Measurements from ENCODE around the gene PDXP.

DNA sequence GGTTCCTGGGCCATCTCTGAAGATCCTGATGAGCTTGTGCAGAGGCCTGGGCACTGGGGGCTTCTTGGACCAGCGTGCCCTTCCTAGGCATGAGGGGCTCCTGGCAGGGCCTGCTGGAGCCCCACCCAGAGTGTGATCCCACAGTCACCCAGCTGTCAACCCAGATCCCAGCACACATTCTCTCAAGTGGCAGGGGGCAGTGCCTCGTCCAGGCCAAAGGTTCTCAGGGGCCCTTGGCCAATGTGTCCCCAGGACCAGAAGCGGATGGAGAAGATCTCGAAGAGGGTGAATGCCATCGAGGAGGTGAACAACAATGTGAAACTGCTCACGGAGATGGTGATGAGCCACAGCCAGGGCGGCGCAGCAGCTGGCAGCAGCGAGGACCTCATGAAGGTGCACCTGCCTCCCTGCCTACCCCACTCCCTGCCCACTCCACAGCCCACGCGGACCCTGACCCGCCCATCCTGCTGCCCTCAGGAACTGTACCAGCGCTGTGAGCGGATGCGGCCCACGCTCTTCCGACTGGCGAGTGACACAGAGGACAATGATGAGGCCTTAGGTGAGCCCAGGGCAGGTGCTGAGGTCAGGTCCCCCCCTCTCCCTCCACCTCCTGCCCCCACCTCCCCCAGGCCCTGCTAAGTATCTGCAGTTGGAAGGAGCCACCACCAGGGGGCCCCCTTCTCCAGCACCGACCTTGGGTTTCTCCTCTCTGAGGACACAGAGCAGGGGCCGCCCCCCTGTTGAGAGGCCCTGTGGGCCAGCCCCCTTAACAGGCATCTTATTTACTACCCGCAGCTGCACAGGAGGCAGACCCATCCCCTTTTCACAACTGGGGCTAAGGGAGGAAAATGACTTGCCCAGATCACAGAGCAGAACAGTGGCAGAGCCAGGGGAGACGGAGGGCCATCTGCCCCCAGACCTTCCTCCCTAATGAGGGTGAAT lies 35.2 kb upstream of the PDXP start:
- TF ChIP-seq, protein P1, sequence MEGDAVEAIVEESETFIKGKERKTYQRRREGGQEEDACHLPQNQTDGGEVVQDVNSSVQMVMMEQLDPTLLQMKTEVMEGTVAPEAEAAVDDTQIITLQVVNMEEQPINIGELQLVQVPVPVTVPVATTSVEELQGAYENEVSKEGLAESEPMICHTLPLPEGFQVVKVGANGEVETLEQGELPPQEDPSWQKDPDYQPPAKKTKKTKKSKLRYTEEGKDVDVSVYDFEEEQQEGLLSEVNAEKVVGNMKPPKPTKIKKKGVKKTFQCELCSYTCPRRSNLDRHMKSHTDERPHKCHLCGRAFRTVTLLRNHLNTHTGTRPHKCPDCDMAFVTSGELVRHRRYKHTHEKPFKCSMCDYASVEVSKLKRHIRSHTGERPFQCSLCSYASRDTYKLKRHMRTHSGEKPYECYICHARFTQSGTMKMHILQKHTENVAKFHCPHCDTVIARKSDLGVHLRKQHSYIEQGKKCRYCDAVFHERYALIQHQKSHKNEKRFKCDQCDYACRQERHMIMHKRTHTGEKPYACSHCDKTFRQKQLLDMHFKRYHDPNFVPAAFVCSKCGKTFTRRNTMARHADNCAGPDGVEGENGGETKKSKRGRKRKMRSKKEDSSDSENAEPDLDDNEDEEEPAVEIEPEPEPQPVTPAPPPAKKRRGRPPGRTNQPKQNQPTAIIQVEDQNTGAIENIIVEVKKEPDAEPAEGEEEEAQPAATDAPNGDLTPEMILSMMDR (IDR thresholded peaks at IDR 0.05 in 4 of 5, conservative IDR thresholded peaks at IDR 0.05 in 1 of 5), result peak; percentile 36 to 91 (median 64)
- TF ChIP-seq POLR2A (IDR thresholded peaks at IDR 0.05), result no peak
